Right lung (tissue), 5 donors: ENCODE measurements around the gene RAET1G. TPM values are rescaled to one million over a fixed set of nuclear protein-coding genes. Genes with fewer than 3 reads are reported as not detected.

Source experiments
- DNase-seq, 2 donors: peaks; one replicate each; pipeline ENCODE4 v3.0.0-alpha.2; 2013
- polyA plus RNA-seq, 5 donors: library from polyadenylated mRNA; unstranded; fragments of 120-200 nt; gene quantifications; one replicate each; pipeline versions ENCODE4 v1.2.1 to v1.2.3, GENCODE V29; 2013; ENCODE audit warnings: inconsistent platforms in 1 of 5, low replicate concordance in 1 of 5; ENCODE audit not compliant: insufficient read length in 5 of 5, insufficient read depth in 1 of 5

The RAET1G gene
- polyA plus RNA-seq, 5 donors, result 1.6 to 2.4 (median 2.0) TPM

DNA sequence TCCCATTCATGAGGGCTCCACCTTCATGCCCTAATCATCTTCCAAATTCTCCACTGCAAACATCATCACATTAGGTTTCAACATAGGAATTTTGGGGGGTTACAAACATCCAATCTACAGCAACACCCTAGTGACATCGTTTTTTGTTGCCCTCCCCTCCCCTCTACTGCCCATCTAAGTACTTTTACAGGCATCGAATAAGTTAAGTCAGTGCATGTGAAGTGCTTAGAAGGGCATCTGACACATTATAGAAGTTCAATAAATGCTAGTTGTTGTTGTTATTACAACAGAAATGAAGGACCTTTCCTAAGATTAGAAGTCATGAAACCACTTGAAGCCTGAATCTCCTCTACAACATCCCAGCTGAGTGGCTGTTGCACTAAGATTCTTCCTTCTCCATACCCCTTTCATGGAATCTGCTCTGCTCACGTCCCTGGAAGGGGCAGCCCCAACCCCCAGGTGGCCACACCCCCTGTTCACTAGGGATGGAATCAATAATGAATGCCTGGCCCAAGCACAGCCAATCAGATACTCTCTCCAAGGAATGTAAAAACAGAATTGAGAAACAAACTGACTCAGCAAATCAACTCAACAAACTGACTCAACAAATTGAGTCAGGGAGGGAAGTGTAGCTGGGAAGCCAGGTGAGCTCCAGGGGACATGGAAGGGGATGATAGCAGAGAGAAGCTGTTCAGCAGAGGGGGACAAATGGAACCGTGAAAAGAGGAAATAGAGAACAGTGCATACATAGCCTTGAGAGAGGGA is 54.9 kb downstream of the RAET1G start:
- no peak for DNase-seq

Other genes starting within 250 kb of the RAET1G start
- 10 to 100 TPM; 21.0 to 34.0 (median 32.6) TPM for gene LATS1, start 205.0 kb downstream of the RAET1G start, polyA plus RNA-seq
- gene NUP43, start 176.6 kb downstream of the RAET1G start, polyA plus RNA-seq, result 10 to 100 TPM; 32.1 to 51.4 (median 42.8) TPM
- gene PCMT1, start 173.4 kb downstream of the RAET1G start, polyA plus RNA-seq, result 10 to 100 TPM; 77.9 to 95.0 (median 81.6) TPM
- gene LRP11, start 58.8 kb downstream of the RAET1G start, polyA plus RNA-seq, result 10 to 100 TPM; 28.4 to 35.8 (median 33.8) TPM
- under 1 TPM; 0.24 to 0.61 (median 0.42) TPM for gene RAET1E, start 25.0 kb downstream of the RAET1G start, polyA plus RNA-seq
- gene ULBP2, start 18.9 kb upstream of the RAET1G start, polyA plus RNA-seq, result 1 to 10 TPM; 2.3 to 2.9 (median 2.5) TPM
- gene ULBP1, start 40.8 kb upstream of the RAET1G start, polyA plus RNA-seq, result 1 to 10 TPM; 3.9 to 5.1 (median 4.8) TPM
- gene RAET1L, start 102.4 kb upstream of the RAET1G start, polyA plus RNA-seq, result not detected
- 10 to 100 TPM in 3 of 5 donors, 1 to 10 TPM in 2; 8.6 to 13.0 (median 10.2) TPM for gene ULBP3, start 146.0 kb upstream of the RAET1G start, polyA plus RNA-seq
- 10 to 100 TPM; 11.4 to 29.8 (median 18.2) TPM for gene PPP1R14C, start 219.9 kb upstream of the RAET1G start, polyA plus RNA-seq